ENCODE data around the gene PRPSAP2.

PRPSAP2 gene

DNA sequence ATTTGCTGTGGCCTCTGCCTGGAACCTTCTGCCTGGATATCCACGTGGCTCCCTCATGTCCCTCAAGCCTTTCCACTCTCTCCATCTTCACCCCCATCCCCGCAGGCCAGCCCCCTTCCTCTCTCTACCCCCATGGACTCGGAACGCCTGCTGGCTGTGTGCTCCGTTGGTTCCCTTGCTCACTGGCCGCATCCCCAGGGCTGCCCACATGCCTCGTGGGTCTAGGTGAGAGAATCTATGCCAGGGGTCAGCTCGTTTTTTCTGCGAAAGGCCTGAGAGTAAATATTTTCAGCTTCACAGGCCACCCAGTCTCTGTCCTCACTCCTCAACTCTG is 106.1 kb downstream of the PRPSAP2 start:
- no peak for DNase-seq

GRCh38 chr17:18964550-18964949 is 106.6 kb downstream of the PRPSAP2 start:
- no peak for DNase-seq

GRCh38 chr17:18965530-18966236 is 107.8 kb downstream of the PRPSAP2 start:
- DNase-seq, result no peak

DNA sequence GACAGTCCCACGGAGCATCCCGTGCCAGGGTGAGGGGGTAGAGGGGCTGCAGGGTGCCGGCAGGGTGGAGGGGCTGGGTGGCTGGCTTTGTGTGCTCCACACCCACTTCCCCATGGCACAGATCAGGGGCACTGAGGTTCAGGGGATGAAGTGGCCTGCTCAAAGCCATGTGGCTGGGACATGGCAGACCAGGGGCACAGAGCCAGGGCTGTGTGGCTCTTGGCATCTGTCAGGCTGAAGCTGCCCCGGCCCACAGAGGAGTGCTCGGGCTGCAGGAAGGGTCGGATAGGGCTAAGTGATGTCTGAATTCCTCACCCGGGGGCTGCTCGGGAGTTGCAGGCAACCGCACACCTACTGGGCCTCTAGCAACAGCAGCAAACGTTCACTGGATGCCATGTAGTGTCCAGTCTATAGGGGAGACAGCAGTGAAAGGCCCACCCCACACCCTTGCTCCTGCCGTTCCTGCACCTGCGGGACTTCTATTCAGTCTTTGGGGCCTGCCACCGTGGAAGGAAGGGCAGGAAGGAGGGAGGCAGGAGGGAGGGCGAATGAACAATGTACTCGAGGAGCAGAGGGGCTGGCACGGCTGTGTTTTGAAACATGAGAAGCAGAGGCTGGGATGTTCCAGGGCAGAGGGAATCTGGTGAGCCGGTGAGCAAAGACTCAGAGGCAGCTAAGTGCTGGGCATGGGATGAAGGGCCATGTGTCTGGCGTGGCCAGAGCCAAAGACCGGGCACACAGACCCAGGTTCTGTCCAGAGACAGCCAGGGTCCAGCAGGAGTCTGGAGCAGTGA is 109.1 kb downstream of the PRPSAP2 start:
- no peak for DNase-seq

DNA sequence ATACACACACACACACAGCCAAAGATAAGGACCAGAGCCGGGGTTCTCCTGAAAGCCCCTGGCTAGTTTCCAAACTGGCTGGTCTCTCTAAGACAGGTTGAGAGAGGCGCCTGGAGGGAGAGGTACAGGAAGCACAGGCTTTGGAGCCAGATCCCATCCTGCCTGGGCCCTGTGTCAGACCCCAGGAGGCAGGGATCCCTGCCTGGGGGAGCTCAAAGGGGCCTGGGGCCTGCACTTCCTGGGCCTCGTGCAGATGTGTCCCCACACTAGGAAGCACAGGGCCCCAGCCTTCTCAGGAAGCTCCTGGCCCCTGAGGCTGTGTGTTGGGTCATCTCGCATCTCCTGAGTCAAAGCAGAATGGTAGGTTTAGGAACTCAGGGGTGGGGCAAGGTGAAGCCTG is 110.0 kb downstream of the PRPSAP2 start:
- no peak for DNase-seq

GRCh38 chr17:18968345-18968744 is 110.4 kb downstream of the PRPSAP2 start:
- no peak for DNase-seq

- DNase-seq, result no peak
Observed at GRCh38 chr17:18968945-18969887, 111.3 kb downstream of the PRPSAP2 start.

GRCh38 chr17:18970582-18971480 is 112.9 kb downstream of the PRPSAP2 start:
- DNase-seq, result no peak

DNA sequence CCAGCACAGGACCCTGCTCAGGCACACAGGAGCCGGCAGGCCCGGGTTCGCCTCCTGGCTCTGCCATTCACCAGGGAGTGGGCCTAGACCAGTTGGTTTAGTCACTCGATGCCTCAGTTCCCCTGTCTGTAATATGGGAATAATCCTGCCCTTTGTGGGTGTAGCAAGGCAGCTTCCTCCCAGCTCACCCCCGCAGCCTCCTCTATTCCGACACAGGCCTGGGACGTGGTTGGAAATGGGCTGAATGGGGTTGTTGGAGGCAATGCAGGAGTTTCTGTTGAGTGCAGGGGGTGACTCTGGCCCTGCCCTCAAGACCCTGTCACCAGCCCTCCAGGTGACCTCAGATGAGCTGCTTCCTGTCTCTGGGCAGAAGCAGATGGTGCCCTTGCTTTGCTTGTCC is 113.9 kb downstream of the PRPSAP2 start:
- no peak for DNase-seq

DNA sequence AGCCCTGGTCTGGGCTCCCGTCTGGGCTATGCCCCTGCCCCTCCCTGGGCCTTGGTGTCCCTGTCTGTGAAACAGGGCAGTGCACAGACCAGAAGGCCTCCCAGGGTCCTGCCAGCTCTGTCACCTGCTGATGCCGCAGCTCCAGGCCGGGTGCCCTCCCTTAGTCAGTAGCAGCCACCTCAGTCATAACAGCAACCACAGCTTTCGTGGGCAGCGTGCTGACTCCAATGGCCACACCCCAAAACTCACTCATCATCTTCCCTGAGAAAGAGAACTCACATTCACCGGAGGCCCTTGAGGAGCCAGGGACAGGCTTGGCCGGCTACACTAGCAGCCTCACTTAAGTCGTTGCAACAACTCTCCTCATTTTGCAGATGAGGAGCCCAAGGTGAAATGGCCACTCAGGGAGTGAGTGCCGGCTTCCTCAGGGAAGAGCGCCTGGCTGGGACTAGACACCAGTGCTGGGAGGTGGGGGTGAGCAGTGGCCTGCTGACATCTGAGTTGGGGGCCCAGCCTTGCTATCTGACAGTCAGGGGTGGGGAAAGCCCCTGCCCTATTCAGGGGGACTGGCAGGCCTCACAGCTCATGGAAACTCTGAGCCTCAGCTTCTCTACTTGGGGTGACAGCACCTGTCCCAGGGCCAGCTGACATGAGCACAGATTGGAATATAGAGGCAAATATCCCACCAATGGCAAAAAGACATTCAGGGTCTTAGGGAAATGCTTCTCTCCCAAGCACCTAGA is 116.6 kb downstream of the PRPSAP2 start:
- peak; percentile 25 to 41 for DNase-seq

DNA sequence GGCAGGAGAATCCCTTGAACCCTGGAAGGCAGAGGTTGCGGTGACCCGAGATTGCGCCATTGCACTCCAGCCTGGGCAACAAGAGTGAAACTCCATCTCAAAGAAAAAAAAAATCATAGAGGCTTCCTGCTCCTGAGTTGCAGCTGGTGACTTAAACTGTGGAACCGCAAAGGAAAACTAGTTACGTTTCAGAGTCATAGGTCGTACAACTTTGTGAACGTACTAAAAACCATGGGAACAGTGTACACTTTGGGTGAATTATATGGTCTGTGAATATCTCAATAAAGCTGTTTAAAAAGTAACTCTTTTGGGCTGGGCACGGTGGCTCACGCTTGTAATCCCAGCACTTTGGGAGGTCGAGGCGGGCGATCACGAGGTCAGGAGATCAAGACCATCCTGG is 117.7 kb downstream of the PRPSAP2 start:
- DNase-seq, result no peak

DNA sequence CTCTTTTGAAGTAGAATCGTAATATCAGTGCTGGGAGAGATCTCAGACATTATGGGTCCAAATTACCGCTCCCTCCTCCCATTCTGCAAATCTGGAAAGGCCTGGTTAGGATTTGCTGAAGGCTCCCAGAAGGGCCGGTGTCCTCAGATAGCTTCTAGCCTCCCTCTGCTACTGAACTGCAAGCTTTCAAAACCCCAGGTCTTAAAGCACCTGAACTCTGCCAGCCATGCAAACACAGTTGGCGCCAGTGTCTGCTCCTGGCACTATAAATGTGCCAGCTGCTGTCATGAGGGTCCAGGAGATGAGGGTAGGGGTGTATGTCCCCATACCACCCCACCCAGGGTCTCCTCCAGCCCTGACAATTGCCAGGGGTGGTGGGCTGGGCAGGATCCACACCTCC is 118.3 kb downstream of the PRPSAP2 start:
- DNase-seq, result no peak

DNA sequence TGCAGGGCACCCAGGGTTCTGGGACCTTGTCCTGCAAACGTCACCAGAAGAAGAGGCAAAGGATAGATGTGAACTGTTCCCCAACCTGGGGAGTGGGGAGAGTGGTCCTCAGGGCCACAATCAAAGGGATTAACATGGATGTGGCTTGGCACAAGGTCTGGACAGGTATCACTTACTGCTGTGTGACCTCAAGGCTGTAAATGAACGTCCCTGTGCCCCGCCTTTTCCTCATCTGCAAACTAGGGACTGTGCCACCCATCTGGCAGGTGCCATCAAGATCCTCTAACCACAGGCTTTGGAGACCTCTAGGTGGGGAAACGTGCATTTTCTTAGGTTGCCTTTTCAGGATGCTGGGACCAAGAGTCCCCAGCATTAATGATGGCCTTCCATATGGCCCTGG is 119.1 kb downstream of the PRPSAP2 start:
- DNase-seq, result no peak

- no peak for DNase-seq
Observed at GRCh38 chr17:18977646-18978045, 119.7 kb downstream of the PRPSAP2 start.

DNA sequence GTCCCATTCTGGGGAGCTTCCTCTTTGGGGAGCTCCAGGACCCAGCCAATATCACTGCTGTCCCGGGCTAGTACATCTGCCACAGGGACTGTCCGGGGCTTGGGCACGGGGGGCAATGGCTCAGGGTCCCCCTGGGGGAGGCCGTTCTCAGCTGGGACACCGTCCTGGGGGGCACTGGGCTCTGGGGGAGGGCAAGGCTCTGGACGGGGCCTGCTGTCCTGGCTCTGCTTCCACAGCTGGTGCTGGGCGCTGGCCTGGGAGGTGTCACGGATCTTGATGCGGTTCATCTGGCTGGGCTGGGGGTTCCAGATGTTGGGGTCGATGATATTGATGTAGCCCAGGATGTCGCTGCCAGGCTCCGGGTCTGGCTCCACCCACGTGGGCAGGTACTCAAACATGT is 120.1 kb downstream of the PRPSAP2 start:
- DNase-seq, result no peak

GRCh38 chr17:18978655-18979054 is 120.7 kb downstream of the PRPSAP2 start:
- no peak for DNase-seq
